GM18508 (cell line): Measurements from ENCODE around the gene ADAMTS4.

Experiments used
- ATAC-seq: cut with Tn5 transposase; IDR thresholded peaks from one replicate; pipeline ENCODE4 v1.9.1; 2021; ENCODE audit warnings: moderate number of reproducible peaks; ENCODE audit not compliant: insufficient read depth, unreplicated experiment

ADAMTS4 gene

GRCh38 chr1:161196521-161197451 is 2.1 kb downstream of the ADAMTS4 start:
- ATAC-seq, result no peak

- ATAC-seq, result no peak
These were observed 2.7 kb downstream of the ADAMTS4 start for GRCh38 chr1:161196111-161196510.

- ATAC-seq, result no peak
These were observed 3.7 kb downstream of the ADAMTS4 start for GRCh38 chr1:161195171-161195570.

- ATAC-seq, result no peak
These were observed 5.2 kb downstream of the ADAMTS4 start for GRCh38 chr1:161193561-161194235.

GRCh38 chr1:161192476-161193465 is 6.1 kb downstream of the ADAMTS4 start:
- no peak for ATAC-seq

- ATAC-seq, result no peak
These were observed 6.9 kb downstream of the ADAMTS4 start for GRCh38 chr1:161191971-161192370.

- no peak for ATAC-seq
These were observed 7.8 kb downstream of the ADAMTS4 start for GRCh38 chr1:161190962-161191521.

GRCh38 chr1:161189036-161189435 is 9.8 kb downstream of the ADAMTS4 start:
- no peak for ATAC-seq

- no peak for ATAC-seq
These were observed 10.5 kb downstream of the ADAMTS4 start for GRCh38 chr1:161188381-161188780.

GRCh38 chr1:161187311-161187710 is 11.5 kb downstream of the ADAMTS4 start:
- ATAC-seq, result no peak

- ATAC-seq, result no peak
These were observed 13.0 kb downstream of the ADAMTS4 start for GRCh38 chr1:161185732-161186311.

GRCh38 chr1:161185282-161185682 is 13.6 kb downstream of the ADAMTS4 start:
- peak; percentile 40 for ATAC-seq

GRCh38 chr1:161182214-161182613 is 16.6 kb downstream of the ADAMTS4 start:
- peak; percentile 44 for ATAC-seq

GRCh38 chr1:161180639-161181038 is 18.2 kb downstream of the ADAMTS4 start:
- no peak for ATAC-seq

GRCh38 chr1:161179698-161180097 is 19.2 kb downstream of the ADAMTS4 start:
- no peak for ATAC-seq

GRCh38 chr1:161177936-161178244 is 21.0 kb downstream of the ADAMTS4 start:
- ATAC-seq, result no peak

- no peak for ATAC-seq
These were observed 21.5 kb downstream of the ADAMTS4 start, which contains the start of gene B4GALT3 for GRCh38 chr1:161177112-161177935. TSS of gene B4GALT3 (minus strand) at chr1:161177507. CDS start at chr1:161176060, 1,447 bp downstream.

GRCh38 chr1:161176468-161177111 is 22.3 kb downstream of the ADAMTS4 start:
- no peak for ATAC-seq
